OCI-LY1 (cell line): ENCODE results near the gene DCP1B.

Source experiments
- H2AFZ ChIP-seq: fragments of 200-600 bp; sonication (generic), shearing (Covaris generic); 2 replicates; pipeline ENCODE4 v1.6.0; 2014; ENCODE audit warnings: antibody characterized with exemption, mild to moderate bottlenecking, low read length
- H3F3A ChIP-seq: fragments of 200-600 bp; sonication (generic), shearing (Covaris generic); 2 replicates; pipeline ENCODE4 v1.6.0; 2014; ENCODE audit warnings: mild to moderate bottlenecking, antibody characterized with exemption, low read length, moderate library complexity; ENCODE audit not compliant: insufficient read depth
- H3K27ac ChIP-seq: fragments of 200-600 bp; sonication (generic); 2 replicates; pipeline ENCODE4 v1.5.1; 2014; ENCODE audit warnings: low read length, mixed run types, mild to moderate bottlenecking, low read depth; ENCODE audit not compliant: poor library complexity, severe bottlenecking
- H3K27me3 ChIP-seq: fragments of 200-600 bp; sonication (generic); 2 replicates; pipeline ENCODE4 v1.6.0; 2014; ENCODE audit warnings: antibody characterized with exemption, mild to moderate bottlenecking, low read length, moderate library complexity; ENCODE audit not compliant: insufficient read depth
- H3K36me3 ChIP-seq: fragments of 200-600 bp; sonication (generic); 2 replicates; pipeline ENCODE4 v1.6.1; 2014; ENCODE audit warnings: mild to moderate bottlenecking, antibody characterized with exemption, low read length, moderate library complexity, mixed read lengths; ENCODE audit not compliant: insufficient read depth
- H3K4me1 ChIP-seq: fragments of 200-600 bp; sonication (generic); 2 replicates; pipeline ENCODE4 v1.5.1; 2014; ENCODE audit warnings: mild to moderate bottlenecking, low read length, moderate library complexity; ENCODE audit not compliant: insufficient read depth, severe bottlenecking
- H3K4me2 ChIP-seq: fragments of 200-600 bp; sonication (generic), shearing (Covaris generic); 2 replicates; pipeline ENCODE4 v1.6.1; 2014; ENCODE audit warnings: low read length
- H3K4me3 ChIP-seq: fragments of 200-600 bp; sonication (generic); 2 replicates; pipeline ENCODE4 v1.5.1; 2014; ENCODE audit warnings: low read length, low read depth, mild to moderate bottlenecking, mixed read lengths; ENCODE audit not compliant: poor library complexity, severe bottlenecking
- H3K79me2 ChIP-seq: fragments of 200-600 bp; shearing (Covaris generic); 2 replicates; pipeline ENCODE4 v1.6.1; 2016; ENCODE audit warnings: mixed run types, low read length, mixed read lengths; ENCODE audit not compliant: insufficient read depth
- H3K9ac ChIP-seq: fragments of 200-600 bp; sonication (generic), shearing (Covaris generic); 2 replicates; pipeline ENCODE4 v1.6.1; 2014; ENCODE audit warnings: mild to moderate bottlenecking, low read length, mixed read lengths
- H3K9me2 ChIP-seq: fragments of 200-600 bp; sonication (generic), shearing (Covaris generic); 2 replicates; pipeline ENCODE4 v1.6.1; 2014; ENCODE audit warnings: low read depth, mild to moderate bottlenecking, low read length, mixed read lengths
- H3K9me3 ChIP-seq: fragments of 200-600 bp; shearing (Covaris generic); 2 replicates; pipeline ENCODE4 v1.6.1; 2014; ENCODE audit warnings: low read length, mixed read lengths
- H4K20me1 ChIP-seq: fragments of 200-600 bp; sonication (generic), shearing (Covaris generic); 2 replicates; pipeline ENCODE4 v1.6.0; 2016; ENCODE audit warnings: mild to moderate bottlenecking, low read length; ENCODE audit not compliant: insufficient read depth
- EZH2 ChIP-seq: fragments of 200-600 bp; sonication (generic), shearing (Covaris generic); IDR thresholded peaks from 2 replicates; pipeline ENCODE4 v1.8.0; 2017; ENCODE audit warnings: borderline replicate concordance, mixed run types, mild to moderate bottlenecking, antibody characterized with exemption, low read length, moderate library complexity, mixed read lengths
- TF ChIP-seq, protein P1 (sequence below): fragments of 200-600 bp; sonication (generic), shearing (Covaris generic); IDR thresholded peaks from 2 replicates; pipeline ENCODE4 v1.5.1; 2017; ENCODE audit warnings: mild to moderate bottlenecking, antibody characterized with exemption, low read length, moderate library complexity, mixed read lengths

Gene DCP1B

GRCh38 chr12:1904875-1905274, 99.4 kb downstream of the DCP1B start:
- H3K4me2 ChIP-seq: no peak overlapping the region
- H3K9me3 ChIP-seq: peaks cover 12% of the 10 kb centered on the region
- H3K36me3 ChIP-seq: no peaks in the 10 kb centered on the region
- H3K4me1 ChIP-seq: no peaks in the 10 kb centered on the region
- H4K20me1 ChIP-seq: no peaks in the 10 kb centered on the region
- no peaks in the 10 kb centered on the region for H3K79me2 ChIP-seq
- H3K27ac ChIP-seq: no peak overlapping the region
- no peak overlapping the region for H3K4me3 ChIP-seq
- H3K27me3 ChIP-seq: no peaks in the 10 kb centered on the region
- no peak overlapping the region for H2AFZ ChIP-seq
- H3F3A ChIP-seq: no peaks in the 10 kb centered on the region
- no peak for TF ChIP-seq EZH2
- TF ChIP-seq, protein P1, sequence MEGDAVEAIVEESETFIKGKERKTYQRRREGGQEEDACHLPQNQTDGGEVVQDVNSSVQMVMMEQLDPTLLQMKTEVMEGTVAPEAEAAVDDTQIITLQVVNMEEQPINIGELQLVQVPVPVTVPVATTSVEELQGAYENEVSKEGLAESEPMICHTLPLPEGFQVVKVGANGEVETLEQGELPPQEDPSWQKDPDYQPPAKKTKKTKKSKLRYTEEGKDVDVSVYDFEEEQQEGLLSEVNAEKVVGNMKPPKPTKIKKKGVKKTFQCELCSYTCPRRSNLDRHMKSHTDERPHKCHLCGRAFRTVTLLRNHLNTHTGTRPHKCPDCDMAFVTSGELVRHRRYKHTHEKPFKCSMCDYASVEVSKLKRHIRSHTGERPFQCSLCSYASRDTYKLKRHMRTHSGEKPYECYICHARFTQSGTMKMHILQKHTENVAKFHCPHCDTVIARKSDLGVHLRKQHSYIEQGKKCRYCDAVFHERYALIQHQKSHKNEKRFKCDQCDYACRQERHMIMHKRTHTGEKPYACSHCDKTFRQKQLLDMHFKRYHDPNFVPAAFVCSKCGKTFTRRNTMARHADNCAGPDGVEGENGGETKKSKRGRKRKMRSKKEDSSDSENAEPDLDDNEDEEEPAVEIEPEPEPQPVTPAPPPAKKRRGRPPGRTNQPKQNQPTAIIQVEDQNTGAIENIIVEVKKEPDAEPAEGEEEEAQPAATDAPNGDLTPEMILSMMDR: no peak
- H3K9ac ChIP-seq: no peak overlapping the region
- H3K9me2 ChIP-seq: no peaks in the 10 kb centered on the region

GRCh38 chr12:1896964-1897363, 107.3 kb downstream of the DCP1B start:
- Histone ChIP-seq H3K4me3 (no peak overlapping the region), H3F3A (no peaks in the 10 kb centered on the region), H3K9ac (no peak overlapping the region), H3K27ac (no peak overlapping the region), H3K36me3 (no peaks in the 10 kb centered on the region), H3K4me2 (no peak overlapping the region), H3K27me3 (no peaks in the 10 kb centered on the region), H3K9me2 (no peaks in the 10 kb centered on the region), H2AFZ (no peak overlapping the region), H3K9me3 (peaks cover 3% of the 10 kb centered on the region; the same call in 1 of the 2 replicates), H3K4me1 (no peaks in the 10 kb centered on the region), H3K79me2 (no peaks in the 10 kb centered on the region), H4K20me1 (no peaks in the 10 kb centered on the region)
- TF ChIP-seq, protein P1: no peak
- TF ChIP-seq EZH2: no peak
